ENCODE results near the gene PIEZO1. TPM values are rescaled to one million over a fixed set of nuclear protein-coding genes. Genes with fewer than 3 reads are reported as not detected.

Gene PIEZO1
- total and polyA plus RNA-seq, 10 of the 15 experiments (the other 5 are each of a cell fraction or from before 2014, with no cell fraction given) = 1.3 to 169 (median 33.4) TPM

DNA sequence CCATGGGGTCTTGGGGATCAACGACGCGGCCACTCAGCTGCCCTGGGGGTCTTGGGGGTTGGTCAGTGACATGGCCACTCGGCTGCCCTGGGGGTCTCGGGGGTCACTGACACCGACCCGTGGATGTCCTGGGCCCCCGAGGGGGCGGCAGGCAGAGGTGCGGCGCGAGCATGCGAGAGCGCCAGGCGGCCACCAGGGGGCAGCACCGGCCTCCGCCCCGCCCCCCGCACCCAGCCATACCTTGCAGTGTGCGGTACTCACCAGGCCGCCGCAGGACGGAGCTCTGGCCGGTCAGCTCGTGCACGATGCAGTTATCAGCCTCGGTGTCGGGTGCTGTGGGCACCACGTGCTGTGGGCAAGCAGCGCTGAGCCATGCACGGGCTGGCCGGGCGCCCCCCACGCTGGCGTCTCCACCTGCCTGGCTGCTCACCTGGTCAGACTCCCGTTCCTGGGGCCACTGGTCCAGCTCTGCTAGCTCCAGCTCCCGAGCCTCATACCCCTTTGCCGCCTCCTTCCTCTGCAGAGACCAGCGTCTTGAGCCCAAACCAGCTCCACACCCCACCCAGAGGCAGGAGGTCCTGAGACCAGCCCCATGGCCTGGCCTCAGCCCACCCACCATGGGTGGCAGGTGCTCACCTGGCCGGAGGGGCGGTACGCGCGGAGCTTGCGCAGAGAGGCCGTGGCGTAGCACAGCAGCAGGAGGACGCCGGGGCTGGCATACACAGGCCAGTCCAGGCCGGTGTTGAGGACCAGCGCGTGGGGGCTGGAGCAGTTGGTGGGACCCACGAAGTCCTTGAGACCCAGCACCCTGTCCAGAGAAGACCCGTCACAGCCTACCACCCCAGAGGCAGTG lies 47.5 kb downstream of the PIEZO1 start (continued):
- TF ChIP-seq, protein P1, sequence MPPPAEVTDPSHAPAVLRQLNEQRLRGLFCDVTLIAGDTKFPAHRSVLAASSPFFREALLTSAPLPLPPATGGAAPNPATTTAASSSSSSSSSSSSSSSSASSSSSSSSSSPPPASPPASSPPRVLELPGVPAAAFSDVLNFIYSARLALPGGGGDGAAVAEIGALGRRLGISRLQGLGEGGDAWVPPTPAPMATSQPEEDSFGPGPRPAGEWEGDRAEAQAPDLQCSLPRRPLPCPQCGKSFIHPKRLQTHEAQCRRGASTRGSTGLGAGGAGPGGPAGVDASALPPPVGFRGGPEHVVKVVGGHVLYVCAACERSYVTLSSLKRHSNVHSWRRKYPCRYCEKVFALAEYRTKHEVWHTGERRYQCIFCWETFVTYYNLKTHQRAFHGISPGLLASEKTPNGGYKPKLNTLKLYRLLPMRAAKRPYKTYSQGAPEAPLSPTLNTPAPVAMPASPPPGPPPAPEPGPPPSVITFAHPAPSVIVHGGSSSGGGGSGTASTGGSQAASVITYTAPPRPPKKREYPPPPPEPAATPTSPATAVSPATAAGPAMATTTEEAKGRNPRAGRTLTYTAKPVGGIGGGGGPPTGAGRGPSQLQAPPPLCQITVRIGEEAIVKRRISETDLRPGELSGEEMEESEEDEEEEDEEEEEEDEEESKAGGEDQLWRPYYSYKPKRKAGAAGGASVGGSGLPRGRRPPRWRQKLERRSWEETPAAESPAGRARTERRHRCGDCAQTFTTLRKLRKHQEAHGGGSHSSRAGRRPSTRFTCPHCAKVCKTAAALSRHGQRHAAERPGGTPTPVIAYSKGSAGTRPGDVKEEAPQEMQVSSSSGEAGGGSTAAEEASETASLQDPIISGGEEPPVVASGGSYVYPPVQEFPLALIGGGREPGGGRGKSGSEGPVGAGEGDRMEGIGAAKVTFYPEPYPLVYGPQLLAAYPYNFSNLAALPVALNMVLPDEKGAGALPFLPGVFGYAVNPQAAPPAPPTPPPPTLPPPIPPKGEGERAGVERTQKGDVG (CRISPR knock-in tag; IDR thresholded peaks at IDR 0.05) = no peak
- TF ChIP-seq BHLHE40 (IDR thresholded peaks at IDR 0.05; ENCODE audit: borderline replicate concordance in 1 of 2, low read depth in 2 of 2, low read length in 1 of 2) (peak; percentile 82 to 95), ZZZ3 (IDR thresholded peaks at IDR 0.05; ENCODE audit: control insufficient read depth, insufficient read length, low read depth) (no peak), CEBPB (IDR thresholded peaks at IDR 0.05; ENCODE audit: borderline replicate concordance in 1 of 2, low read depth in 2 of 2, low read length in 2 of 2) (no peak), NR2C2 (IDR thresholded peaks at IDR 0.05; ENCODE audit: borderline replicate concordance, control insufficient read depth, insufficient read length, low read depth) (no peak), TCF12 (IDR thresholded peaks at IDR 0.05; ENCODE audit: low read depth, low read length) (peak; percentile 35; the same call in 1 of the 2 replicates), ZNF622 (IDR thresholded peaks at IDR 0.05) (no peak), SP1 (IDR thresholded peaks at IDR 0.05; ENCODE audit: low read depth, low read length) (peak; percentile 37), SUZ12 (IDR thresholded peaks at IDR 0.05; ENCODE audit: unreplicated experiment) (no peak), RCOR1 (conservative IDR thresholded peaks at IDR 0.05; ENCODE audit: low read depth, low read length) (no peak)
- TF ChIP-seq, protein P2, sequence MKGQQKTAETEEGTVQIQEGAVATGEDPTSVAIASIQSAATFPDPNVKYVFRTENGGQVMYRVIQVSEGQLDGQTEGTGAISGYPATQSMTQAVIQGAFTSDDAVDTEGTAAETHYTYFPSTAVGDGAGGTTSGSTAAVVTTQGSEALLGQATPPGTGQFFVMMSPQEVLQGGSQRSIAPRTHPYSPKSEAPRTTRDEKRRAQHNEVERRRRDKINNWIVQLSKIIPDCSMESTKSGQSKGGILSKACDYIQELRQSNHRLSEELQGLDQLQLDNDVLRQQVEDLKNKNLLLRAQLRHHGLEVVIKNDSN (IDR thresholded peaks at IDR 0.05; ENCODE audit: borderline replicate concordance, extremely low read length, insufficient read depth, low read depth, low read length) = peak; percentile 55
- TF ChIP-seq, protein P3, sequence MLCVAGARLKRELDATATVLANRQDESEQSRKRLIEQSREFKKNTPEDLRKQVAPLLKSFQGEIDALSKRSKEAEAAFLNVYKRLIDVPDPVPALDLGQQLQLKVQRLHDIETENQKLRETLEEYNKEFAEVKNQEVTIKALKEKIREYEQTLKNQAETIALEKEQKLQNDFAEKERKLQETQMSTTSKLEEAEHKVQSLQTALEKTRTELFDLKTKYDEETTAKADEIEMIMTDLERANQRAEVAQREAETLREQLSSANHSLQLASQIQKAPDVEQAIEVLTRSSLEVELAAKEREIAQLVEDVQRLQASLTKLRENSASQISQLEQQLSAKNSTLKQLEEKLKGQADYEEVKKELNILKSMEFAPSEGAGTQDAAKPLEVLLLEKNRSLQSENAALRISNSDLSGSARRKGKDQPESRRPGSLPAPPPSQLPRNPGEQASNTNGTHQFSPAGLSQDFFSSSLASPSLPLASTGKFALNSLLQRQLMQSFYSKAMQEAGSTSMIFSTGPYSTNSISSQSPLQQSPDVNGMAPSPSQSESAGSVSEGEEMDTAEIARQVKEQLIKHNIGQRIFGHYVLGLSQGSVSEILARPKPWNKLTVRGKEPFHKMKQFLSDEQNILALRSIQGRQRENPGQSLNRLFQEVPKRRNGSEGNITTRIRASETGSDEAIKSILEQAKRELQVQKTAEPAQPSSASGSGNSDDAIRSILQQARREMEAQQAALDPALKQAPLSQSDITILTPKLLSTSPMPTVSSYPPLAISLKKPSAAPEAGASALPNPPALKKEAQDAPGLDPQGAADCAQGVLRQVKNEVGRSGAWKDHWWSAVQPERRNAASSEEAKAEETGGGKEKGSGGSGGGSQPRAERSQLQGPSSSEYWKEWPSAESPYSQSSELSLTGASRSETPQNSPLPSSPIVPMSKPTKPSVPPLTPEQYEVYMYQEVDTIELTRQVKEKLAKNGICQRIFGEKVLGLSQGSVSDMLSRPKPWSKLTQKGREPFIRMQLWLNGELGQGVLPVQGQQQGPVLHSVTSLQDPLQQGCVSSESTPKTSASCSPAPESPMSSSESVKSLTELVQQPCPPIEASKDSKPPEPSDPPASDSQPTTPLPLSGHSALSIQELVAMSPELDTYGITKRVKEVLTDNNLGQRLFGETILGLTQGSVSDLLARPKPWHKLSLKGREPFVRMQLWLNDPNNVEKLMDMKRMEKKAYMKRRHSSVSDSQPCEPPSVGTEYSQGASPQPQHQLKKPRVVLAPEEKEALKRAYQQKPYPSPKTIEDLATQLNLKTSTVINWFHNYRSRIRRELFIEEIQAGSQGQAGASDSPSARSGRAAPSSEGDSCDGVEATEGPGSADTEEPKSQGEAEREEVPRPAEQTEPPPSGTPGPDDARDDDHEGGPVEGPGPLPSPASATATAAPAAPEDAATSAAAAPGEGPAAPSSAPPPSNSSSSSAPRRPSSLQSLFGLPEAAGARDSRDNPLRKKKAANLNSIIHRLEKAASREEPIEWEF (IDR thresholded peaks at IDR 0.05; ENCODE audit: insufficient replicate concordance, low read depth, low read length) = no peak
- TF ChIP-seq, protein P4, sequence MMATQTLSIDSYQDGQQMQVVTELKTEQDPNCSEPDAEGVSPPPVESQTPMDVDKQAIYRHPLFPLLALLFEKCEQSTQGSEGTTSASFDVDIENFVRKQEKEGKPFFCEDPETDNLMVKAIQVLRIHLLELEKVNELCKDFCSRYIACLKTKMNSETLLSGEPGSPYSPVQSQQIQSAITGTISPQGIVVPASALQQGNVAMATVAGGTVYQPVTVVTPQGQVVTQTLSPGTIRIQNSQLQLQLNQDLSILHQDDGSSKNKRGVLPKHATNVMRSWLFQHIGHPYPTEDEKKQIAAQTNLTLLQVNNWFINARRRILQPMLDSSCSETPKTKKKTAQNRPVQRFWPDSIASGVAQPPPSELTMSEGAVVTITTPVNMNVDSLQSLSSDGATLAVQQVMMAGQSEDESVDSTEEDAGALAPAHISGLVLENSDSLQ (IDR thresholded peaks at IDR 0.05) = no peak

Data from GM12878 (cell line).